Measurements from ENCODE around the gene SLC2A9. TPM values are rescaled to one million over a fixed set of nuclear protein-coding genes. Genes with fewer than 3 reads are reported as not detected.

SLC2A9 gene
- total RNA-seq, 1 experiment from 2014 or later = 3.5 TPM

DNA sequence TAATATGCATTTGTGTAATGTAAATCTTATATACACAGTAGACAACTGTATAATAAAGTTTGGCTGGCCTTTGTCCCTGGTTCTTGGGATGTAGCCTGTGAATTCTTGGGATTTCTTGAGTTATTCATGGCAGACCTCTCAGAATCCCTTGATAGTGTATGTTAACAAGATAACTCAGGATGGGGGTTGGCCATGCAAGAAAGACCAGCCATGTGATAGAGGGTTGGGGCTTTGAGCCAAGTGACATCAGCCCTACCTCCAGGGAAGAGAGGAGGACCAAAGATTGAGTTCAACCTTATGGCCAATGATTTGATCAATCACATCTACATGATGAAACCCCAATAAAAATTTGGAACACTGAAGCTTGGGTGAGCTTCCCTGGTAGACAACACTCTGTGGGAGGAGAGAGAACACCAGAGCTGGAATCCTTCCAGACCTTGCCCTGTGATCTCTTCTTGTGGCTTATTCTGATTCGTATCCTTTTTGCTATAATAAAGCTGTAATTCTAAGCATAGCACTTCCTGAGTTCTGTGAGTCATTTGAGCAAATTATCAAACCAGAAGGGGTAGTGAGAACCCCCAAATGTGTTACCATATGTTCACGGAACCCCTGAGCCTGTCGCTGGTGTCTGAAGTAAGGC, 11.3 kb downstream of the SLC2A9 start:
- in situ Hi-C loops (cut with HindIII; ENCODE audit: low pct_unique_long_range_greater_than_20kb, low sequenced_read_pairs) (no loop called here), intact Hi-C loops (cut with micrococcal nuclease; ENCODE audit: unreplicated experiment) (no loop called here)
- no peak for DNase-seq (ENCODE audit: low read depth, low spot score)
- no peaks in the 10 kb centered on the region for H3K36me3 ChIP-seq (ENCODE audit: control insufficient read depth, insufficient read depth, low read length)
- ChIA-PET CTCF (no interaction called here), POLR2A (no interaction called here)
- no peaks in the 10 kb centered on the region for H3K9me3 ChIP-seq (ENCODE audit: control insufficient read depth, insufficient read depth, low read depth, low read length)
- peak overlapping the region; percentile 85 for H3K27ac ChIP-seq (ENCODE audit: low read length)
- ATAC-seq = no peak
- no peaks in the 10 kb centered on the region for H3K27me3 ChIP-seq (ENCODE audit: control insufficient read depth, insufficient read depth, low read length)
- H3K4me3 ChIP-seq (ENCODE audit: low read depth in 2 of 2, low read length in 2 of 2) = no peak overlapping the region
- BruUV-seq (replicated peaks) = no TSS peak
- peaks cover 55% of the 10 kb centered on the region for H3K4me1 ChIP-seq (ENCODE audit: control insufficient read depth, insufficient read depth, low read length)
- TF ChIP-seq, protein P1, sequence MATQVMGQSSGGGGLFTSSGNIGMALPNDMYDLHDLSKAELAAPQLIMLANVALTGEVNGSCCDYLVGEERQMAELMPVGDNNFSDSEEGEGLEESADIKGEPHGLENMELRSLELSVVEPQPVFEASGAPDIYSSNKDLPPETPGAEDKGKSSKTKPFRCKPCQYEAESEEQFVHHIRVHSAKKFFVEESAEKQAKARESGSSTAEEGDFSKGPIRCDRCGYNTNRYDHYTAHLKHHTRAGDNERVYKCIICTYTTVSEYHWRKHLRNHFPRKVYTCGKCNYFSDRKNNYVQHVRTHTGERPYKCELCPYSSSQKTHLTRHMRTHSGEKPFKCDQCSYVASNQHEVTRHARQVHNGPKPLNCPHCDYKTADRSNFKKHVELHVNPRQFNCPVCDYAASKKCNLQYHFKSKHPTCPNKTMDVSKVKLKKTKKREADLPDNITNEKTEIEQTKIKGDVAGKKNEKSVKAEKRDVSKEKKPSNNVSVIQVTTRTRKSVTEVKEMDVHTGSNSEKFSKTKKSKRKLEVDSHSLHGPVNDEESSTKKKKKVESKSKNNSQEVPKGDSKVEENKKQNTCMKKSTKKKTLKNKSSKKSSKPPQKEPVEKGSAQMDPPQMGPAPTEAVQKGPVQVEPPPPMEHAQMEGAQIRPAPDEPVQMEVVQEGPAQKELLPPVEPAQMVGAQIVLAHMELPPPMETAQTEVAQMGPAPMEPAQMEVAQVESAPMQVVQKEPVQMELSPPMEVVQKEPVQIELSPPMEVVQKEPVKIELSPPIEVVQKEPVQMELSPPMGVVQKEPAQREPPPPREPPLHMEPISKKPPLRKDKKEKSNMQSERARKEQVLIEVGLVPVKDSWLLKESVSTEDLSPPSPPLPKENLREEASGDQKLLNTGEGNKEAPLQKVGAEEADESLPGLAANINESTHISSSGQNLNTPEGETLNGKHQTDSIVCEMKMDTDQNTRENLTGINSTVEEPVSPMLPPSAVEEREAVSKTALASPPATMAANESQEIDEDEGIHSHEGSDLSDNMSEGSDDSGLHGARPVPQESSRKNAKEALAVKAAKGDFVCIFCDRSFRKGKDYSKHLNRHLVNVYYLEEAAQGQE (IDR thresholded peaks at IDR 0.05; ENCODE audit: insufficient read depth in 1 of 2, low read depth in 2 of 2, low read length in 1 of 2) = no peak
- TF ChIP-seq SIN3A (IDR thresholded peaks at IDR 0.05; ENCODE audit: borderline replicate concordance, insufficient read depth, low read depth, low read length) (no peak), TCF7L2 (IDR thresholded peaks at IDR 0.05; ENCODE audit: low read depth, low read length) (no peak), POLR2AphosphoS5 (IDR thresholded peaks at IDR 0.05; ENCODE audit: low read depth, low read length) (no peak)
- TF ChIP-seq, protein P2, sequence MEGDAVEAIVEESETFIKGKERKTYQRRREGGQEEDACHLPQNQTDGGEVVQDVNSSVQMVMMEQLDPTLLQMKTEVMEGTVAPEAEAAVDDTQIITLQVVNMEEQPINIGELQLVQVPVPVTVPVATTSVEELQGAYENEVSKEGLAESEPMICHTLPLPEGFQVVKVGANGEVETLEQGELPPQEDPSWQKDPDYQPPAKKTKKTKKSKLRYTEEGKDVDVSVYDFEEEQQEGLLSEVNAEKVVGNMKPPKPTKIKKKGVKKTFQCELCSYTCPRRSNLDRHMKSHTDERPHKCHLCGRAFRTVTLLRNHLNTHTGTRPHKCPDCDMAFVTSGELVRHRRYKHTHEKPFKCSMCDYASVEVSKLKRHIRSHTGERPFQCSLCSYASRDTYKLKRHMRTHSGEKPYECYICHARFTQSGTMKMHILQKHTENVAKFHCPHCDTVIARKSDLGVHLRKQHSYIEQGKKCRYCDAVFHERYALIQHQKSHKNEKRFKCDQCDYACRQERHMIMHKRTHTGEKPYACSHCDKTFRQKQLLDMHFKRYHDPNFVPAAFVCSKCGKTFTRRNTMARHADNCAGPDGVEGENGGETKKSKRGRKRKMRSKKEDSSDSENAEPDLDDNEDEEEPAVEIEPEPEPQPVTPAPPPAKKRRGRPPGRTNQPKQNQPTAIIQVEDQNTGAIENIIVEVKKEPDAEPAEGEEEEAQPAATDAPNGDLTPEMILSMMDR (IDR thresholded peaks at IDR 0.05) = no peak

DNA sequence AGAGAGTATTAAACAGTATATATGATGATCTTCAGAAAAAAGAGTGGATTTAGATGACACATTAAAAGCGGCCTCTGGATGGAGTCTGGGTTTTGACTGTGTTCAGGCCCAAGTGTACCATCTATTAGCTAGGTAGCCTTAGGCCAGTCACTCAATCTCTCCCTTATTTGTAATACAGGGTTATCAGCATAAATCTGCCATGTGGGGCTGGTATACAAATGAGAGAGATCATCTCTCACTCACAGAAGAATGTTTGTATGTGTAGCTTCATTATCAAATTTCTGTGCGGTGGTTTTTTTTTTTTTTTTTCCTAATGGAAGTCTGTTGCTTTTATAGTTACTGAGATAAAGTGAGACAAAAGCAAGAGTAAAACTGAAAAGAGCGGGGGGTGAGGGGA, 12.7 kb downstream of the SLC2A9 start:
- Histone ChIP-seq H3K9me3 (ENCODE audit: control insufficient read depth, insufficient read depth, low read depth, low read length) (no peaks in the 10 kb centered on the region), H3K27me3 (ENCODE audit: control insufficient read depth, insufficient read depth, low read length) (no peaks in the 10 kb centered on the region), H3K4me1 (ENCODE audit: control insufficient read depth, insufficient read depth, low read length) (peaks cover 43% of the 10 kb centered on the region), H3K36me3 (ENCODE audit: control insufficient read depth, insufficient read depth, low read length) (no peaks in the 10 kb centered on the region), H3K4me3 (ENCODE audit: low read depth in 2 of 2, low read length in 2 of 2) (0 out of 4 replicates have a peak overlapping the region, but pooled peaks of 1 of the 2 experiments have one; percentile 23), H3K27ac (ENCODE audit: low read length) (peak overlapping the region; percentile 85)
- ChIA-PET POLR2A (no interaction called here), CTCF (interaction anchor here (0.7 kb wide), 2 partner anchors 245 to 476 kb away, joined by 5 to 9 read pairs; no protein-coding TSS in a partner anchor)
- intact Hi-C loops (cut with micrococcal nuclease; ENCODE audit: unreplicated experiment) = loop anchor here (1.0 kb wide), 1 partner anchor 129 kb away; no protein-coding TSS in a partner anchor
- in situ Hi-C loops (cut with HindIII; ENCODE audit: low pct_unique_long_range_greater_than_20kb, low sequenced_read_pairs) = no loop called here
- BruUV-seq (replicated peaks) = no TSS peak
- TF ChIP-seq, protein P2 (IDR thresholded peaks at IDR 0.05) = no peak
- TF ChIP-seq TCF7L2 (IDR thresholded peaks at IDR 0.05; ENCODE audit: low read depth, low read length) (no peak), POLR2AphosphoS5 (IDR thresholded peaks at IDR 0.05; ENCODE audit: low read depth, low read length) (no peak), SIN3A (IDR thresholded peaks at IDR 0.05; ENCODE audit: borderline replicate concordance, insufficient read depth, low read depth, low read length) (no peak)
- TF ChIP-seq, protein P1 (IDR thresholded peaks at IDR 0.05; ENCODE audit: insufficient read depth in 1 of 2, low read depth in 2 of 2, low read length in 1 of 2) = no peak
- no peak for DNase-seq (ENCODE audit: low read depth, low spot score)
- peak; percentile 39 for ATAC-seq

Data from Panc1 (cell line).